Activated T-helper 2 cell treated with anti-CD3 and anti-CD28 coated beads, Interferon-gamma antibody, Interleukin-2, Interleukin-4, amounts not matched to agents 10 μg/mL and 5 μg/mL and 100 μg/mL, durations not matched to agents 14 hours and 24 hours and 36 hours (primary cell): Measurements from ENCODE around the gene CRNKL1. TPM values are rescaled to one million over a fixed set of nuclear protein-coding genes. Genes with fewer than 3 reads are reported as not detected.

Source experiments
- total RNA-seq: library from RNA; stranded (reverse); gene quantifications from 2 replicates; pipeline ENCODE4 v1.2.3, GENCODE V29; 2022

Gene CRNKL1
- total RNA-seq, 1 donor from 2014 or later, result 20.1 TPM

Other genes starting within 250 kb of the CRNKL1 start
- 72.9 and 76.0 TPM in 2 replicates for gene NAA20, start 35.1 kb downstream of the CRNKL1 start, total RNA-seq
- gene CFAP61, start 66 bp upstream of the CRNKL1 start, total RNA-seq, result 0.32 TPM in 1 of 2 replicates, not detected in the other